LNCAP (cell line): Measurements from ENCODE around the gene ANXA6.

Source experiments
- TF ChIP-seq, protein P1 (sequence below): fragments of 450-650 bp; IDR thresholded peaks from 2 replicates; pipeline ENCODE4 v1.5.1; 2017; ENCODE audit warnings: mild to moderate bottlenecking

Gene ANXA6

GRCh38 chr5:151196556-151197290 lies 39.1 kb upstream of the ANXA6 start:
- TF ChIP-seq, protein P1, sequence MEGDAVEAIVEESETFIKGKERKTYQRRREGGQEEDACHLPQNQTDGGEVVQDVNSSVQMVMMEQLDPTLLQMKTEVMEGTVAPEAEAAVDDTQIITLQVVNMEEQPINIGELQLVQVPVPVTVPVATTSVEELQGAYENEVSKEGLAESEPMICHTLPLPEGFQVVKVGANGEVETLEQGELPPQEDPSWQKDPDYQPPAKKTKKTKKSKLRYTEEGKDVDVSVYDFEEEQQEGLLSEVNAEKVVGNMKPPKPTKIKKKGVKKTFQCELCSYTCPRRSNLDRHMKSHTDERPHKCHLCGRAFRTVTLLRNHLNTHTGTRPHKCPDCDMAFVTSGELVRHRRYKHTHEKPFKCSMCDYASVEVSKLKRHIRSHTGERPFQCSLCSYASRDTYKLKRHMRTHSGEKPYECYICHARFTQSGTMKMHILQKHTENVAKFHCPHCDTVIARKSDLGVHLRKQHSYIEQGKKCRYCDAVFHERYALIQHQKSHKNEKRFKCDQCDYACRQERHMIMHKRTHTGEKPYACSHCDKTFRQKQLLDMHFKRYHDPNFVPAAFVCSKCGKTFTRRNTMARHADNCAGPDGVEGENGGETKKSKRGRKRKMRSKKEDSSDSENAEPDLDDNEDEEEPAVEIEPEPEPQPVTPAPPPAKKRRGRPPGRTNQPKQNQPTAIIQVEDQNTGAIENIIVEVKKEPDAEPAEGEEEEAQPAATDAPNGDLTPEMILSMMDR: no peak

- TF ChIP-seq, protein P1: no peak
Observed at GRCh38 chr5:151195622-151196021, 38.0 kb upstream of the ANXA6 start.

- TF ChIP-seq, protein P1: no peak
Observed at GRCh38 chr5:151192626-151193025, 35.0 kb upstream of the ANXA6 start.

DNA sequence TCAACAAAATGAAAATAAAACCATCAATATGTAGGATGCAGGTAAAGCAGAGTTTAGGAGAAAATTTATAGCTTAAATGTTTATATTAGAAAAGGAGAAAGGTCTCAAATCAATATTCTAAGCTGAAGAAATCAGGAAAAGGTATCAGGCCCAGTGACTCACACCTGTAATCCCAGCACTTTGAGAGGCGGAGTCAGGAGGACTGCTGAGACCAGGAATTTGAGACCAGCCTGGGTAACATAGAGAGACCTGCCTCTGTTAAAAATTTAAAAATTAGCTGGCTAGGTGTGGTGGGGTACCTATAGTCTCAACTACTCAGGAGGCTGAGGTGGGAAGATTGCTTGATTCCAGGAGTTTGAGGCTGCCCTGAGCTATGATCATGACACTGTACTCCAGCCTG lies 34.1 kb upstream of the ANXA6 start:
- TF ChIP-seq, protein P1: no peak

DNA sequence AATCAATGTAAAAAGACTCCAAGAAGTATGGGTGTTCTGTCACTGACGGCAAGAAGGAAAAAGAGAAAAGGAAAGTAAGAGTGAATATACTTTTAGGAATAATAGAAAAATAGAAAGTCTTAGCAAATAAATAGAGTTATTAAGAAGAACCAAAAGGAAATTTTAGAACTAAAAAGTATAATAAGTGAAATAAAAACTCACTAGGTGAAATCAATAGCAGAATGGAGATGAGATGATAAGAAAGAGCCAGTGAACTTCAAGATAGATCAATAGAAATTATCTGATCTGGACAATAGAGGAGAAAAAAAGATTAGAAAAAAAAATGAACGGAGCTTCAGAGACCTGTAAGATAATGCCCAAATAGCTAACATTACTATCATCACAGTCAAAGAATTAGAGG lies 31.6 kb upstream of the ANXA6 start:
- TF ChIP-seq, protein P1: no peak

DNA sequence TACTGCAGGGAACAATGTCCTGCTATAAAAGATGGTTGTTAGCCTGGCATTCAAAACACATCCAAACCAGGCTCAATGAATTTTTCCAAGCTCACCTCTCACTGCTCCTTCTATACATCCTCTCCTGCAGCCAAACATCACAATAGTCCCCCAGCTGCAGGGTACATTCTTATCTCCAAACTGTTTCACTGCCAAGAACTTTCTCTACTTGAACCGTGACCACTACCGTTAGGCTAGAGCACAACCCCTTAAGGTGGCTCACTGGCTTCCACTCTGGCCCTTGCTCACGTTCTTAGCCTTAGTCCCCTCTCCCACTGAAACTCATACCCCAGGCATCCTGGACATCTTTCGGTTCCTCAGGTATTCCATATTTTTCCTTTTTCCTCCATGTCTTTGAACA lies 29.0 kb upstream of the ANXA6 start:
- TF ChIP-seq, protein P1: no peak

DNA sequence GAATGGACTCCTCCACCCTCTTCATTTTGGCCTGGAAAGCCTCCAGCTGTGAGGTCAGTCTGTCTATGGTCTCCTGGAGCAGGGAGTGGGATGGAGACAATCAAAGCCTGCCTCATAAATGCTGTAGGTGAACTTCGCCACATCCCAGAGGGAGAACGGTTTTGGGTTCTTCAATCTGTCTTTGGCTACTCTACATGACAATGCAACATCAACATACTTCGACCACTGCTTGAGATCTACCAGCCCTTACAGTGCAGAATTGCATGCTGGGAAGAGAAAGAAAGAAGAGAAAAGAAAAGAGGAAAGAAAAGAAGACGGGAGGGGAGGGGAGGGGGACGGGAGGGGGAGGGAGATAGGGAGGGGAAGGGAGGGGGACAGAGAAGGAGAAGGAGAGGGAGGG lies 28.5 kb upstream of the ANXA6 start:
- TF ChIP-seq, protein P1: no peak
